ENCODE measurements around the gene IGSF9. TPM values are rescaled to one million over a fixed set of nuclear protein-coding genes. Genes with fewer than 3 reads are reported as not detected.

Gene IGSF9
- polyA plus RNA-seq, 1 donor from 2014 or later = 11.8 TPM

DNA sequence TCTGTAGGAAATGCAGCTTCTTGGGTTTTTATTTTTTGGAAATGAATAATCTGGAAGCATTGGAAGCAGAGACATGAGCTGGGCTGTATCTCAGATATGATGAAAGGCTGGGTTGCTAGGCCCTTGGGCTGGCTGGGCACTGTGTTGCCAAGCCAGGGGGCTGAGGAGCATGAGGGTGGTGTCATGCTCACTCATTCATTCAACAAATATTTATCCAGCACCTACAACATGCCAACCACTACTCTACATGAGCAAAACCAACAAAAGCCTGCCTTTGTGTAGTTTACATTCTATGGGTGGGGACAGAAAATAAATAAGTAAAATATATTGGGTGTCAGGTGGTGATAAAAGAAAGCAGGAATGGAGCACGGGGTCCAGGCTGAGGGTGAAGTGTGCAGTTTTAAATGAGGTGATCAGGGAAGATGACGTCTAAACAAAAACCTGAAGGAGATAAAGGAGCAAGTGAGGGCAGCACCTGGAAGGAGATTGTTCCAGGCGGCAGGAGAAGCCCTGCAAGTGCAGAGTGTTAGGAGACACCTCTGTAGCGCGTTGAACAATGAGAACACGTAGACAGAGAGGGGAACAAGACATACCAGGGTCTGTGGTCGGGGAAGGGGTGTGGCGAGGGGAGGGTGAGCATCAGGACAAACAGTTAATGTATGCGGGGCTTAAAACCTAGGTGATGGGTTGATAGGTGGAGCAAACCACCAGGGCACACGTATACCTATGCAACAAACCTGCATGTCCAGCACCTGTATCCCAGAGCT, 31.0 kb downstream of the IGSF9 start:
- no peak overlapping the region for H3K27ac ChIP-seq (ENCODE audit: low read length)
- no peak overlapping the region for H3K4me3 ChIP-seq (ENCODE audit: low read length)
- no peak overlapping the region for H3K4me2 ChIP-seq (ENCODE audit: low read length)

More for the DNA sequence above, 31.0 kb downstream of the IGSF9 start:
- H2AFZ ChIP-seq (ENCODE audit: low read depth, low read length) = no peak overlapping the region
- H3K9me3 ChIP-seq (ENCODE audit: low read length) = no peaks in the 10 kb centered on the region
- no peaks in the 10 kb centered on the region for H3K36me3 ChIP-seq (ENCODE audit: insufficient read depth, low read length)
- H4K20me1 ChIP-seq (ENCODE audit: insufficient read depth) = no peaks in the 10 kb centered on the region
- no peaks in the 10 kb centered on the region for H3F3A ChIP-seq (ENCODE audit: insufficient read depth, low read length, poor library complexity, severe bottlenecking)
- H3K27me3 ChIP-seq (ENCODE audit: insufficient read depth, low read depth, low read length) = no peaks in the 10 kb centered on the region
- TF ChIP-seq TAF1 (IDR thresholded peaks at IDR 0.05; ENCODE audit: low read depth) (no peak), EZH2 (IDR thresholded peaks at IDR 0.05; ENCODE audit: borderline replicate concordance, insufficient read depth, low read length, poor library complexity, severe bottlenecking) (no peak), REST (IDR thresholded peaks at IDR 0.05; ENCODE audit: borderline replicate concordance) (no peak), SMC3 (conservative IDR thresholded peaks at IDR 0.05; ENCODE audit: poor library complexity) (no peak), RAD21 (conservative IDR thresholded peaks at IDR 0.05) (no peak), MXI1 (conservative IDR thresholded peaks at IDR 0.05; ENCODE audit: poor library complexity, severe bottlenecking) (no peak), CTCF (IDR thresholded peaks at IDR 0.05; ENCODE audit: poor library complexity, severe bottlenecking) (no peak), EP300 (conservative IDR thresholded peaks at IDR 0.05; ENCODE audit: poor library complexity, severe bottlenecking) (no peak), POLR2AphosphoS5 (IDR thresholded peaks at IDR 0.05) (no peak)
- H3K9ac ChIP-seq (ENCODE audit: low read length) = no peak overlapping the region
- no peaks in the 10 kb centered on the region for H3K9me2 ChIP-seq (ENCODE audit: insufficient read depth, low read length)
- no peaks in the 10 kb centered on the region for H3K79me2 ChIP-seq (replicated peaks; ENCODE audit: insufficient read depth, low read length)

Measured in neural cell (in vitro differentiated cells).